HG03280 (cell line): ENCODE data around the gene FOXA2.
"Not testable (repeated sequence)": the region's sequence is repeated elsewhere in the genome, so short reads cannot be mapped to it uniquely, and the experiment has no call there.

Experiments used
- ATAC-seq: cut with Tn5 transposase; IDR thresholded peaks from one replicate; pipeline ENCODE4 v1.9.1; 2021; ENCODE audit warnings: mild to moderate bottlenecking, moderate library complexity; ENCODE audit not compliant: unreplicated experiment

The FOXA2 gene

DNA sequence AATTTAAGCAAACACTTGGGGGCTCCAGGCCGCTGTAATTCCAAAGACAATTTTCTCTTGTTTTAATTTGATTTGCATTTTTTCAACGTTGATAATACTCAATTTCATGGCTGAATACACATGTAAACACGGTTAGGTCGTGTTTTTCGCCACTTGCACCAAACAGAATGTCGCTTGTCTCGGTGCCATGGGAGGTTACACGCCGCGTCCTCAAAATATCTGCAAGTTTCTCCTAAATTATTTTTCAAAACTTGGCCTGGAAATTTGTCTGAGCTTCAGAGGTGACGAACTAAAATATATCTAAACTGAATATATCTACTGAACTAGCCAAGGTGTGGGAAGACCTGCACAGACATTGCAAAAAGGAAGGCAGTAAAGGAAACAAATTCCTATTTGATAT lies 15.0 kb downstream of the FOXA2 start:
- ATAC-seq, result no peak

GRCh38 chr20:22568872-22569344 lies 15.5 kb downstream of the FOXA2 start:
- no peak for ATAC-seq

- no peak for ATAC-seq
Observed at GRCh38 chr20:22567944-22568871, 16.2 kb downstream of the FOXA2 start.

DNA sequence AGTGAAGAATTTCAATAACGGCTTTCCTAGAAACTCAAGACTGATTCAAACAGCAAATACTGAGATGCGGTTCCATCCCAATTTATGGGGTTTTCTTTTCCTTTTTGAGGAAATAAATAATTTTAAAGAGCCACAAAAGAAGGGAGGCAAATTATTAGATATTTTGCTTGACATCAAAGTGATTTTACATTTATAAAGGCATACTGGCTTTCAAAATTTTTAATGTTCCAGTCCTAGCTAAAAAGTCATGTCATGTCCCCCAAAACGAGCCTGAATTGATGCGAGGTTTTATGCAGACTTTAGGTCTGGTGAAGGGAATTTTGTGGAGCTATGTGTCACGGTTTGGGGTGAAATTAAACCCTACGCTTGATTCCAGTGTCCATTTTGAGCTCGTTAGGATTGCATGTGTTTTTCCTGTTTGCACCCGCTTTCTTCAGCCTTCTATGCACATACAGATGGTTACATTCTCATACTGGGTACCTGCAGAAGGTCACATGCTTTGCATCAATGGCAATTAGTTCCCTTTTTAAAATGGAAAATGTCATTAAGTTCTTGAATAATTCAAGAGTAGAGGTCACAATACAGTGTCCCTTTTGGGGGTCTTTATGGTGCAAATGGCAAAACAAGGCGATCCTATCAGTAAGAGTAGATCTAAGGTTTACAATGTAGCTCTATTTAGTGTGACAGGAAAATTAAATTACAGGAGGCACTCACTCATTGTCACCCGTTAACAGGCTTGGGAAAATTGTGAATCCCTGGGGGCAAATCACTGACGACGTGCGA lies 17.3 kb downstream of the FOXA2 start:
- ATAC-seq, result no peak

DNA sequence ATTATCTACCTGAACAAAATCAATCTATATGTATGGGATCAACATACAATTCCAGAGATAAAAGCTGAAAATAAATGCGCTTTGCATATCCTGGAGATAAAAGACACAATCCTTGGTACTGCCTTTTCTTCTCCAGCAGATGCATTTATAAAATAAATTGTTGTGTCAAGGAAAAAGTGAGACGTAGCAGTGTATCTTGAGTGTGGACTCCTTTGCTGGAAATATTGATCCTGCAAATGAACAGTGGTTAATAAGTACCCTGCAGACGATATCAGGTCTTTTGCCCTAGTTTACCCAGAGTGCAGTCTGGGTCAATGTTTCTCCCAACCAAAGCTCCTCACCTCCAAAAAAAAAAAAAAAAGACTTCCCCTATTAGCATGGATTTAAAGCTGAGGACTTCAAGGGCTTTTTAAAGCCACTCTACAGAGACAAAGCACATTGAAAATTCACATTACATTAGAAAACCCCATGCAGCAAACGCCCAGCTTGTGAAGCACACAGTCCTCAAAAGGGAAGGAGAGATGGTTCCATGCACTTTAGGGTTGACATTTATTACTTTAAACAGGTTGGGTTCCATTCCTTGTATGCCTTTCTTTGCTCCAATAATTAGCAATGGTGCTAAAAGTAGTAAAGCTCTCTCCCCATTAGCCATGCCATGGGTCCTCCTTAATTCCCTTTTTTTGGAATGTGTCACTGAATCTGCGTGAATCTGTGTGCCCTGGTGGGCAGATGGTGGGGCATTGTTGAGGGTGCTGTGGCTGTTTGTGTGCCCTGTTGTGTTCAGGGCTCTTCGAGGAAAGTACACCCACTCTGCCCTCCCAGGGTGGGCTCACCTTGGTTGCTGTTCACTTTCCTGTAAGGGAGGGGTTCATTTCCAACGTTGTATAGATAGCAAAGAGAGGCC lies 21.1 kb downstream of the FOXA2 start:
- no peak for ATAC-seq

DNA sequence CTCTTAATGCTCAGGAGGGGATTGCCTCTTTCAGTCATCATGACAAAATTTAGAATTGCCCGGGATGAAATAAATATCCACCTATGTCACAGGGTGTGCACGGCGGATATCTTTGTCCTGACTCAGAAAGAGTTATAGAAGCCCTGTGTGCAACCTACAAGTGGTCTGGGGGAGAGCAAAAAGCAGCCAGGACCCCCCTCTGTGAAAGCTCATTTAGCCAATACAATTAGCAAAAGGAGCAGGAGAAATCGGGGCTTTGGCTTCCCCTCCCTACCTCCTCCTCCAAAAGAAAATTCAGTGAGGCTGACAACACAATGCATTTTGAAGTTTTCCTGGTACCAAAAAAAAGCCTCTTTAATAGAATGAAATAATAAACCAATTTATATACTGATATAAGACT lies 21.8 kb downstream of the FOXA2 start:
- no peak for ATAC-seq

GRCh38 chr20:22561965-22562577 lies 22.3 kb downstream of the FOXA2 start:
- no peak for ATAC-seq

- ATAC-seq, result no peak
Observed at GRCh38 chr20:22560817-22561216, 23.6 kb downstream of the FOXA2 start.

GRCh38 chr20:22559711-22560318 lies 24.6 kb downstream of the FOXA2 start:
- no peak for ATAC-seq

- ATAC-seq, result no peak
Observed at GRCh38 chr20:22557403-22558276, 26.7 kb downstream of the FOXA2 start.

DNA sequence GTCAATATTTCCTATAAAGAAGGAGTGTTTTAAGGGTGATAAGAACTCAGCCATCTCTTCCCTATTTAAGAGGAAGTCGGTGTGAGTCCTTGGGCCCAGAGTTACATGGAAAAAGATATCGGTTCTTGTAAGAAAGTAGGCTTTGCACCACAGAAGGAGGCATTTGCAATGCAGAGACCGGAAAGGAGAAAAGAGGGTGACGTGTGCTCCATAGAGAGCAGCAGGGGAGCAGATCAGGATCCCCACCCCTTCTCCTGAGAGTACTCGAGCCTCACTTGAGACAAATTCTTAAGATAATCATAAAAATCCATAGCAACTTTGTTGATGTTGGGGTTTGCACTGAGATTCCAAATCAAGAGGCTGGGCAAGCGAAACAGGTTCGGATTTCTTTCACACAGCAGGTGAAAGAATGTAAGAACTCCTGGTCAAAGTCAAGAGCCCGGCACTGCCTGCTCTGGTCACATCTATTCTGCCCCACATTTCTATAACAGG lies 27.8 kb downstream of the FOXA2 start:
- ATAC-seq, result no peak

DNA sequence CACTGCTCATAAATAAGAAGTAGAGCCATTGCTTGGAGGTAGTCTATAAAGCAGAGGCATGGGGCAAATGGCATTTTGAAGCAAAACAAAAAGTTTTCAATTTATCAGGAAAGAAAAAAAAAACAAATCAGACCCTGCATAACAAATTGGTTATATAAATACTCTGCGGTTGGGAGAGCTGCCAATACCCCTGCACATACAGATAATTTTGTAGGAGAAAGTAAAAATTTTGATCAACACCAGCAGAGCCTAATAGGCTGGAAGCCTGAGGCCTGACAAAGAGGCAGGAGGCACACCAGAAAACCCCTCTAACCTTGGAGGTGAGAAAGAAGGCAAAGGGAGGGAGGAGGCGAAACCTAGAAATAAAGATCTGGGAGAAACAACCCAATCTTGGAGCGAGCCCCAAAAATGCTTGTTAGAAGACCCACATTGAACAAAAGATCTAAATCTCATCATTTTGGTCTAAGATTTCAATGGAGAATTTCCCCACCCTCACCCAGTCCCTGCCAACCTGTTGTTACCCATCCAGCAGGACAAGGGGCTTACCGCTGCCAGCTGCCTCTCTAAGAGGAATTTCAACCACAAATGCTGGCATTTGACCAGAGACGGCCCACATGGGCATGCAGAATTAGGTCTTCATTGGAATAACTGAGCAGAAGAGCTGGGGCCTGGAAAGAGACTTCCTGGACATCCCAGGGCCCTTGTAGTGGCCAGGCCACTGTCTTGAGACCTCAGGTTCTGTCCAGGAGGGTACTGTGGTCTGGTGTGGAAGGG lies 28.4 kb downstream of the FOXA2 start:
- no peak for ATAC-seq

- ATAC-seq, result no peak
Observed at GRCh38 chr20:22554391-22554790, 30.0 kb downstream of the FOXA2 start.

GRCh38 chr20:22550514-22550913 lies 33.9 kb downstream of the FOXA2 start:
- ATAC-seq, result not testable (repeated sequence)

DNA sequence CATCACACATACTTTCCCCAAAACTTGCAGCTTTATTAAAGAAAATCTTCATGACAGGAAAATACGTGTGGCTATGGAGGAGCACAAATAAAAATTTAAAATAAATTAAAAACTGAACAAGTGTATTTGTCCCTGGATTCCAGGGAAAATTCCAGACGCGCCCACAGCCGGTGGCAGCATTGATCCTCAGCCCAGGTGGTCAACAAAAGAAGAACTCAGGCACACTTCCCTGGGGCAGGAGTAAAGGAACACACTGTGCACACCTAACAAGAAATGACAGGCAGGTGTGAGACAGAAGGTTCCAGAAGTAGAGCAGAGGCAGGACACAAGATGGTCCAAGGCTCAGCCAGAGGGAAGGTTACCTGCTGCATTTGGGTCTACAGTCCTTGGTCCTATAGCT lies 36.3 kb downstream of the FOXA2 start:
- no peak for ATAC-seq

DNA sequence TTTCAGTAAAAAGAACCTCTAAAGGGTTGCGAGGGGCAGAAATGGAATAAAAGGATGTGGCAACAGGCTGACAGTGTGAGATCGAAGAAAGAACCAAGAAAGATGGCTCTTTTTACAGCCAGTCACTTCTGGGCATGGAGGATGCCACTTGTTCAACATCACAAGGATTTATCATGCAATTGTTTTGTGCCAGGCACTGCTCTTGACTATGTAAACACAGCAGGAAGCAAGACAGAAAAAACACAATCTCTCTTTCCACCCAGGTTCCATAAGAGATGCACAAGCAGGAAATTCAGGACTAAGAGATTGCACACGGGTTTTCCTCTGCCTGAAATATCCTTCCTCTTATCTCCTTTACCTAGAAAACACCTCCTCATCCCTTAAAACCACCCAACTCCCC lies 38.0 kb downstream of the FOXA2 start:
- ATAC-seq, result no peak

GRCh38 chr20:22545045-22545444 lies 39.3 kb downstream of the FOXA2 start:
- no peak for ATAC-seq

DNA sequence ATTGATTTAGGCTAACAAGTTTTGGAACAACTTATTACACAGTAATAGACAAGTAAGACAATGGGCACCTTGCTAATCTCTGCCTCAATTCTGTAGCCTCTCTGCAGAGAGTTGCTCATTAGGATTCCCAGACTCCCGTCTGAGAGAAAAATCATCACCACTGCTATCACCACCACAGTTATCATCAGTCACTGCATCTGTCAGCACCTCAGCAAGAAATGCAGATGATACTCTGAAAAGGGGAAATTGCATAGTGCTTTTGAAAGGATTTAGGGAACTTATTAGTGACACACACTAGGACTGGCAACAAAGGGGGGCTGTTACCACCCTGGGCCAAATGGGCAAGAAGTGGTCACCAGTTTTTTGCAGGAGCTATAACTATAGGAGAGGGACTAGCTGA lies 39.9 kb downstream of the FOXA2 start:
- no peak for ATAC-seq
